ENCODE results near the gene DOC2A.

DOC2A gene

DNA sequence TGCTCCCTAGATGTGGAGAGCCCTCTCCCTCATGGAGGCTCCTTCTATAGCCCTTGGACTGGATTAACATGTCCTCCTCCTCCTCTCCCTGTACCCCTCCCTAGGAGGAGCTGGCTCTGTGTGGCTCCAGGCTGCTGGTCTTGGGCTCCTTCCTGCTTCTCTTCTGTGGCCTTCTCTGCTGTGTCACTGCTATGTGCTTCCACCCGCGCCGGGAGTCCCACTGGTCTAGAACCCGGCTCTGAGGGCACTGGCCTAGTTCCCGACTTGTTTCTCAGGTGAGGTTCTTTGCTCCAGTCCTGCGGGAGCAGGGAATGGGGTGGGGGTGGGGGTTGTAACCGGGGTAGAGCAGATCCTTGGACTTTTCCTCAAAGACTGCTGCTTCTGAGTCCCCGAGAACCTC lies 39.5 kb downstream of the DOC2A start (continued):
- TF ChIP-seq ZNF266 (tag by site-specific recombination; IDR thresholded peaks at IDR 0.05; ENCODE audit: low read depth) (no peak), ZNF558 (tag by site-specific recombination; IDR thresholded peaks at IDR 0.05) (no peak), ZNF596 (tag by site-specific recombination; IDR thresholded peaks at IDR 0.05) (no peak), ZNF341 (tag by site-specific recombination; IDR thresholded peaks at IDR 0.05; ENCODE audit: low read depth) (no peak)
- TF ChIP-seq, protein P1, sequence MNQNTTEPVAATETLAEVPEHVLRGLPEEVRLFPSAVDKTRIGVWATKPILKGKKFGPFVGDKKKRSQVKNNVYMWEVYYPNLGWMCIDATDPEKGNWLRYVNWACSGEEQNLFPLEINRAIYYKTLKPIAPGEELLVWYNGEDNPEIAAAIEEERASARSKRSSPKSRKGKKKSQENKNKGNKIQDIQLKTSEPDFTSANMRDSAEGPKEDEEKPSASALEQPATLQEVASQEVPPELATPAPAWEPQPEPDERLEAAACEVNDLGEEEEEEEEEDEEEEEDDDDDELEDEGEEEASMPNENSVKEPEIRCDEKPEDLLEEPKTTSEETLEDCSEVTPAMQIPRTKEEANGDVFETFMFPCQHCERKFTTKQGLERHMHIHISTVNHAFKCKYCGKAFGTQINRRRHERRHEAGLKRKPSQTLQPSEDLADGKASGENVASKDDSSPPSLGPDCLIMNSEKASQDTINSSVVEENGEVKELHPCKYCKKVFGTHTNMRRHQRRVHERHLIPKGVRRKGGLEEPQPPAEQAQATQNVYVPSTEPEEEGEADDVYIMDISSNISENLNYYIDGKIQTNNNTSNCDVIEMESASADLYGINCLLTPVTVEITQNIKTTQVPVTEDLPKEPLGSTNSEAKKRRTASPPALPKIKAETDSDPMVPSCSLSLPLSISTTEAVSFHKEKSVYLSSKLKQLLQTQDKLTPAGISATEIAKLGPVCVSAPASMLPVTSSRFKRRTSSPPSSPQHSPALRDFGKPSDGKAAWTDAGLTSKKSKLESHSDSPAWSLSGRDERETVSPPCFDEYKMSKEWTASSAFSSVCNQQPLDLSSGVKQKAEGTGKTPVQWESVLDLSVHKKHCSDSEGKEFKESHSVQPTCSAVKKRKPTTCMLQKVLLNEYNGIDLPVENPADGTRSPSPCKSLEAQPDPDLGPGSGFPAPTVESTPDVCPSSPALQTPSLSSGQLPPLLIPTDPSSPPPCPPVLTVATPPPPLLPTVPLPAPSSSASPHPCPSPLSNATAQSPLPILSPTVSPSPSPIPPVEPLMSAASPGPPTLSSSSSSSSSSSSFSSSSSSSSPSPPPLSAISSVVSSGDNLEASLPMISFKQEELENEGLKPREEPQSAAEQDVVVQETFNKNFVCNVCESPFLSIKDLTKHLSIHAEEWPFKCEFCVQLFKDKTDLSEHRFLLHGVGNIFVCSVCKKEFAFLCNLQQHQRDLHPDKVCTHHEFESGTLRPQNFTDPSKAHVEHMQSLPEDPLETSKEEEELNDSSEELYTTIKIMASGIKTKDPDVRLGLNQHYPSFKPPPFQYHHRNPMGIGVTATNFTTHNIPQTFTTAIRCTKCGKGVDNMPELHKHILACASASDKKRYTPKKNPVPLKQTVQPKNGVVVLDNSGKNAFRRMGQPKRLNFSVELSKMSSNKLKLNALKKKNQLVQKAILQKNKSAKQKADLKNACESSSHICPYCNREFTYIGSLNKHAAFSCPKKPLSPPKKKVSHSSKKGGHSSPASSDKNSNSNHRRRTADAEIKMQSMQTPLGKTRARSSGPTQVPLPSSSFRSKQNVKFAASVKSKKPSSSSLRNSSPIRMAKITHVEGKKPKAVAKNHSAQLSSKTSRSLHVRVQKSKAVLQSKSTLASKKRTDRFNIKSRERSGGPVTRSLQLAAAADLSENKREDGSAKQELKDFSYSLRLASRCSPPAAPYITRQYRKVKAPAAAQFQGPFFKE (tag by site-specific recombination; IDR thresholded peaks at IDR 0.05; ENCODE audit: borderline replicate concordance), result no peak

DNA sequence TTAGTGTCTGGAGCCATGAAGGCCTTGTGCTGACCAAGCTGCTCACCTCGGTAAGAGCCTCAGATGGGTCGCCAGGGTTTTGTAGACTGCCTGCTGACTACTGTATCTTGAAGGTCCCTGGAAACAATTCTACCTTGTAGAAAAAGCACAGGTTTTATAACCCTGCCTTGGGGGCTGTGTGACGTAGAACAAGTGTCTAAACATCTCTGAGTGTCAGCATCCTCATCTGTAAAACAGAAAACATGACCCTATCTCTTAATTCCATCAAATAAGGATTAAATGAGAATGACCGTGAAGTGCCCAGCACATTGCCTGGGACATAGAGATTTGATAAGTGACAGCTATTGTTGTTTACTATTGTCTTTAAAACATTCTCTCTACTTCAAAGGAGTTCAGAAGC lies 42.6 kb downstream of the DOC2A start:
- Histone ChIP-seq H3K27ac (ENCODE audit: extremely low read depth, low read depth, low read length) (no peak overlapping the region), H3K4me1 (ENCODE audit: control insufficient read depth, insufficient read depth, low read length) (no peaks in the 10 kb centered on the region), H3K9me3 (ENCODE audit: control insufficient read depth, insufficient read depth, low read depth, low read length) (no peaks in the 10 kb centered on the region), H3K4me3 (ENCODE audit: low read depth, low read length) (no peak overlapping the region), H3K36me3 (ENCODE audit: control insufficient read depth in 2 of 2, insufficient read depth in 1 of 2, low read length in 2 of 2) (peaks cover 3 to 32% of the 10 kb centered on the region in 2 experiments; a peak in 2 of 3 replicates)
- ChIA-PET POLR2A (no interaction called here), CTCF (no interaction called here)
- TF ChIP-seq ZNF16 (tag by site-specific recombination; IDR thresholded peaks at IDR 0.05; ENCODE audit: low read depth), result no peak
- TF ChIP-seq ZNF132 (tag by site-specific recombination; IDR thresholded peaks at IDR 0.05; ENCODE audit: borderline replicate concordance), result no peak
- no peak for TF ChIP-seq ZNF157 (tag by site-specific recombination; IDR thresholded peaks at IDR 0.05)
- TF ChIP-seq ZNF19 (tag by site-specific recombination; IDR thresholded peaks at IDR 0.05; ENCODE audit: low read depth), result no peak
- TF ChIP-seq MZF1 (tag by site-specific recombination; IDR thresholded peaks at IDR 0.05; ENCODE audit: borderline replicate concordance), result no peak
- TF ChIP-seq, protein P2, sequence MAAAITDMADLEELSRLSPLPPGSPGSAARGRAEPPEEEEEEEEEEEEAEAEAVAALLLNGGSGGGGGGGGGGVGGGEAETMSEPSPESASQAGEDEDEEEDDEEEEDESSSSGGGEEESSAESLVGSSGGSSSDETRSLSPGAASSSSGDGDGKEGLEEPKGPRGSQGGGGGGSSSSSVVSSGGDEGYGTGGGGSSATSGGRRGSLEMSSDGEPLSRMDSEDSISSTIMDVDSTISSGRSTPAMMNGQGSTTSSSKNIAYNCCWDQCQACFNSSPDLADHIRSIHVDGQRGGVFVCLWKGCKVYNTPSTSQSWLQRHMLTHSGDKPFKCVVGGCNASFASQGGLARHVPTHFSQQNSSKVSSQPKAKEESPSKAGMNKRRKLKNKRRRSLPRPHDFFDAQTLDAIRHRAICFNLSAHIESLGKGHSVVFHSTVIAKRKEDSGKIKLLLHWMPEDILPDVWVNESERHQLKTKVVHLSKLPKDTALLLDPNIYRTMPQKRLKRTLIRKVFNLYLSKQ (tag by site-specific recombination; IDR thresholded peaks at IDR 0.05; ENCODE audit: borderline replicate concordance), result no peak
- TF ChIP-seq SP2 (tag by site-specific recombination; IDR thresholded peaks at IDR 0.05), result no peak
- TF ChIP-seq, protein P3, sequence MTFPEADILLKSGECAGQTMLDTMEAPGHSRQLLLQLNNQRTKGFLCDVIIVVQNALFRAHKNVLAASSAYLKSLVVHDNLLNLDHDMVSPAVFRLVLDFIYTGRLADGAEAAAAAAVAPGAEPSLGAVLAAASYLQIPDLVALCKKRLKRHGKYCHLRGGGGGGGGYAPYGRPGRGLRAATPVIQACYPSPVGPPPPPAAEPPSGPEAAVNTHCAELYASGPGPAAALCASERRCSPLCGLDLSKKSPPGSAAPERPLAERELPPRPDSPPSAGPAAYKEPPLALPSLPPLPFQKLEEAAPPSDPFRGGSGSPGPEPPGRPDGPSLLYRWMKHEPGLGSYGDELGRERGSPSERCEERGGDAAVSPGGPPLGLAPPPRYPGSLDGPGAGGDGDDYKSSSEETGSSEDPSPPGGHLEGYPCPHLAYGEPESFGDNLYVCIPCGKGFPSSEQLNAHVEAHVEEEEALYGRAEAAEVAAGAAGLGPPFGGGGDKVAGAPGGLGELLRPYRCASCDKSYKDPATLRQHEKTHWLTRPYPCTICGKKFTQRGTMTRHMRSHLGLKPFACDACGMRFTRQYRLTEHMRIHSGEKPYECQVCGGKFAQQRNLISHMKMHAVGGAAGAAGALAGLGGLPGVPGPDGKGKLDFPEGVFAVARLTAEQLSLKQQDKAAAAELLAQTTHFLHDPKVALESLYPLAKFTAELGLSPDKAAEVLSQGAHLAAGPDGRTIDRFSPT (tag by site-specific recombination; IDR thresholded peaks at IDR 0.05), result no peak
- TF ChIP-seq ZNF560 (tag by site-specific recombination; IDR thresholded peaks at IDR 0.05; ENCODE audit: borderline replicate concordance), result no peak
- no peak for TF ChIP-seq ZFP3 (tag by site-specific recombination; IDR thresholded peaks at IDR 0.05; ENCODE audit: low read depth)
- no peak for TF ChIP-seq ZNF366 (tag by site-specific recombination; conservative IDR thresholded peaks at IDR 0.05)
- TF ChIP-seq FEZF1 (tag by site-specific recombination; IDR thresholded peaks at IDR 0.05), result no peak
- TF ChIP-seq, protein P4, sequence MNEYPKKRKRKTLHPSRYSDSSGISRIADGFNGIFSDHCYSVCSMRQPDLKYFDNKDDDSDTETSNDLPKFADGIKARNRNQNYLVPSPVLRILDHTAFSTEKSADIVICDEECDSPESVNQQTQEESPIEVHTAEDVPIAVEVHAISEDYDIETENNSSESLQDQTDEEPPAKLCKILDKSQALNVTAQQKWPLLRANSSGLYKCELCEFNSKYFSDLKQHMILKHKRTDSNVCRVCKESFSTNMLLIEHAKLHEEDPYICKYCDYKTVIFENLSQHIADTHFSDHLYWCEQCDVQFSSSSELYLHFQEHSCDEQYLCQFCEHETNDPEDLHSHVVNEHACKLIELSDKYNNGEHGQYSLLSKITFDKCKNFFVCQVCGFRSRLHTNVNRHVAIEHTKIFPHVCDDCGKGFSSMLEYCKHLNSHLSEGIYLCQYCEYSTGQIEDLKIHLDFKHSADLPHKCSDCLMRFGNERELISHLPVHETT (tag by site-specific recombination; IDR thresholded peaks at IDR 0.05), result no peak
- no peak for TF ChIP-seq HOXA7 (CRISPR knock-in tag; IDR thresholded peaks at IDR 0.05; ENCODE audit: borderline replicate concordance)
